Measurements from ENCODE around the gene PSAT1. TPM values are rescaled to one million over a fixed set of nuclear protein-coding genes. Genes with fewer than 3 reads are reported as not detected.

The PSAT1 gene
- total and polyA plus RNA-seq, 2 of the 4 experiments (the other 2 are of a cell fraction), result 77.2 to 88.4 TPM

- no peak for TF ChIP-seq ELK1 (IDR thresholded peaks at IDR 0.05; ENCODE audit: borderline replicate concordance, low read depth, low read length)
- TF ChIP-seq SMC3 (IDR thresholded peaks at IDR 0.05; ENCODE audit: low read depth, low read length), result no peak
- TF ChIP-seq MXI1 (IDR thresholded peaks at IDR 0.05; ENCODE audit: borderline replicate concordance, low read depth, low read length), result no peak
- 0 out of 2 replicates have a peak, but pooled peaks have one; percentile 2 for TF ChIP-seq RAD21 (IDR thresholded peaks at IDR 0.05; ENCODE audit: low read length)
- TF ChIP-seq RCOR1 (IDR thresholded peaks at IDR 0.05; ENCODE audit: insufficient replicate concordance, low read length), result no peak
- no peak for TF ChIP-seq NFE2L2 (IDR thresholded peaks at IDR 0.05; ENCODE audit: low read depth, low read length)
- TF ChIP-seq POLR2A (IDR thresholded peaks at IDR 0.05; ENCODE audit: low read depth, low read length), result no peak
- ChIA-PET CTCF (interaction anchor here (1.0 kb wide), 1 partner anchor 26 kb away, joined by 7 read pairs; no protein-coding TSS in a partner anchor), POLR2A (ENCODE audit: unreplicated experiment) (interaction anchor here (0.8 kb wide), 1 partner anchor 20 kb away, joined by 3 read pairs; no protein-coding TSS in a partner anchor)
- peak overlapping the region; percentile 75 for H3K4me3 ChIP-seq (ENCODE audit: insufficient read depth, low read depth, low read length)
- no peak overlapping the region for H2BK120ac ChIP-seq (ENCODE audit: low read depth, low read length)
- intact Hi-C loops (cut with micrococcal nuclease), result loop anchor here (2.0 kb wide), 1 partner anchor 61 kb away; the partner anchor contains the start of gene CEP78
- no peaks in the 10 kb centered on the region for H3K27me3 ChIP-seq (ENCODE audit: control insufficient read depth, insufficient read depth, low read length)
- H3K23ac ChIP-seq (ENCODE audit: low read depth, low read length), result peak overlapping the region; percentile 98
- H4K5ac ChIP-seq (ENCODE audit: low read depth, low read length), result no peak overlapping the region
- no peaks in the 10 kb centered on the region for H3K9me3 ChIP-seq (ENCODE audit: control insufficient read depth, insufficient read depth, low read length)
- BruUV-seq (replicated peaks), result no TSS peak
- peak overlapping the region; percentile 83 for H3K4me2 ChIP-seq (ENCODE audit: low read depth, low read length)
- ATAC-seq (ENCODE audit: low read depth), result no peak
- in situ Hi-C loops (cut with MboI; ENCODE audit: low sequenced_read_pairs), result no loop called here
- H3K79me1 ChIP-seq (ENCODE audit: low read depth in 1 of 2, low read length in 2 of 2), result peaks cover 7 to 40% of the 10 kb centered on the region in 2 experiments; a peak in 3 of 4 replicates
- no peak overlapping the region for H2BK20ac ChIP-seq (ENCODE audit: low read depth, low read length)
- H3K9me1 ChIP-seq (ENCODE audit: insufficient read depth, low read length), result peaks cover 2% of the 10 kb centered on the region; the same call in 1 of the 2 replicates
- H2AK9ac ChIP-seq (replicated peaks; ENCODE audit: low read depth, low read length, poor library complexity), result peak overlapping the region; percentile 21
- H3K36me3 ChIP-seq (ENCODE audit: control insufficient read depth, insufficient read depth, low read length), result peaks cover 3% of the 10 kb centered on the region; the same call in 1 of the 2 replicates
- H3K27ac ChIP-seq (ENCODE audit: insufficient read depth, low read length), result peak overlapping the region; percentile 3; the same call in 1 of the 2 replicates
- peak overlapping the region; percentile 56; the same call in 1 of the 2 replicates for H2AK5ac ChIP-seq (ENCODE audit: low read depth, low read length)
- peaks cover 32% of the 10 kb centered on the region; the same call in 1 of the 2 replicates for H4K20me1 ChIP-seq (ENCODE audit: insufficient read depth, low read length)
- H3K18ac ChIP-seq (ENCODE audit: low read depth, low read length), result no peak overlapping the region
- H2AFZ ChIP-seq (replicated peaks; ENCODE audit: low read length, poor library complexity), result peak overlapping the region; percentile 97
- H4K91ac ChIP-seq (ENCODE audit: insufficient read depth, low read depth, low read length), result peak overlapping the region; percentile 20; the same call in 1 of the 2 replicates
- no peak overlapping the region for H2BK15ac ChIP-seq (ENCODE audit: low read depth, low read length)
- peak overlapping the region; percentile 80 for H3K56ac ChIP-seq (ENCODE audit: extremely low read depth, insufficient read depth, low read length)
- H4K8ac ChIP-seq (ENCODE audit: low read depth in 2 of 2, low read length in 2 of 2), result peak overlapping the region in 1 of 2 experiments; percentile 28; a peak in 1 of 4 replicates
- H3K4ac ChIP-seq (ENCODE audit: low read depth, low read length), result peak overlapping the region; percentile 77
- peaks cover 3% of the 10 kb centered on the region; the same call in 1 of the 2 replicates for H3K4me1 ChIP-seq (ENCODE audit: control insufficient read depth, insufficient read depth, low read length)
- no peak overlapping the region for H2BK5ac ChIP-seq (ENCODE audit: low read depth, low read length, poor library complexity, severe bottlenecking)
- DNase-seq, result peak; percentile 19
- H3K14ac ChIP-seq (replicated peaks; ENCODE audit: low read depth, low read length), result peak overlapping the region; percentile 77
- dilution Hi-C loops (cut with HindIII; ENCODE audit: low sequenced_read_pairs, unreplicated experiment), result no loop called here
- WGBS, 2 experiments (ENCODE audit: extremely low coverage in 2 of 2, insufficient read length in 1 of 2), result 0% methylated on average over 4 of the region's 10 CpGs; no CpG with 5 or more reads in 1 of the 2 experiments
- H3K9ac ChIP-seq (ENCODE audit: low read depth, low read length), result peak overlapping the region; percentile 66
Observed at GRCh38 chr9:78297672-78297961, 692 bp downstream of the PSAT1 start.

All from IMR-90 (cell line).